Endodermal cell (in vitro differentiated cells): ENCODE results near the gene SHC2. TPM values are rescaled to one million over a fixed set of nuclear protein-coding genes. Genes with fewer than 3 reads are reported as not detected.
"Not testable (repeated sequence)": the region's sequence is repeated elsewhere in the genome, so short reads cannot be mapped to it uniquely, and the experiment has no call there.

Experiments
- DNase-seq: peaks from one replicate; pipeline ENCODE4 v3.0.0-alpha.2; 2017
- H3K27ac ChIP-seq: 2 replicates; pipeline ENCODE4 v1.5.1; 2013; ENCODE audit warnings: mild to moderate bottlenecking, low read depth, low read length, moderate library complexity
- H3K27me3 ChIP-seq: 2 replicates; pipeline ENCODE4 v1.6.1; 2013; ENCODE audit warnings: mild to moderate bottlenecking, low read length, moderate library complexity; ENCODE audit not compliant: insufficient read depth, control insufficient read depth, poor library complexity, severe bottlenecking
- H3K36me3 ChIP-seq: 2 replicates; pipeline ENCODE4 v1.7.0; 2013; ENCODE audit warnings: mild to moderate bottlenecking, low read length, moderate library complexity; ENCODE audit not compliant: control insufficient read depth, insufficient read depth
- H3K4me1 ChIP-seq: one replicate; pipeline ENCODE4 v1.7.0; 2013; ENCODE audit warnings: low read length; ENCODE audit not compliant: control insufficient read depth, insufficient read depth
- H3K4me3 ChIP-seq: 2 replicates; pipeline ENCODE4 v1.5.1; 2013; ENCODE audit warnings: mild to moderate bottlenecking, low read length, moderate library complexity
- H3K9ac ChIP-seq: 2 replicates; pipeline ENCODE4 v1.6.1; 2013; ENCODE audit warnings: mild to moderate bottlenecking, low read length, moderate library complexity; ENCODE audit not compliant: poor library complexity, severe bottlenecking; ENCODE audit errors: extremely low read depth
- H3K9me3 ChIP-seq: 2 replicates; pipeline ENCODE4 v1.6.1; 2013; ENCODE audit warnings: mild to moderate bottlenecking, low read length, moderate library complexity; ENCODE audit not compliant: control insufficient read depth
- H3K27ac Mint-ChIP-seq: 2 replicates; pipeline ENCODE4 v1.8.0; 2020; ENCODE audit warnings: mixed read lengths
- H3K27me3 Mint-ChIP-seq: 2 replicates; pipeline ENCODE4 v1.8.0; 2021; ENCODE audit warnings: mild to moderate bottlenecking, mixed read lengths; ENCODE audit not compliant: insufficient read depth
- H3K36me3 Mint-ChIP-seq: 2 replicates; pipeline ENCODE4 v1.8.0; 2020; ENCODE audit warnings: low read depth, mixed read lengths
- H3K4me1 Mint-ChIP-seq: 2 replicates; pipeline ENCODE4 v1.8.0; 2020; ENCODE audit warnings: mixed read lengths
- H3K4me3 Mint-ChIP-seq: 2 replicates; pipeline ENCODE4 v1.8.0; 2020; ENCODE audit warnings: mild to moderate bottlenecking, moderate library complexity, mixed read lengths
- H3K9me3 Mint-ChIP-seq: 2 replicates; pipeline ENCODE4 v1.8.0; 2020; ENCODE audit warnings: mild to moderate bottlenecking, mixed read lengths
- CTCF ChIP-seq: fragments of 200-600 bp; sonication (generic); conservative IDR thresholded peaks from 2 replicates; pipeline ENCODE4 v1.5.0; 2021; ENCODE audit warnings: antibody characterized with exemption, mild to moderate bottlenecking
- WGBS, 2 experiments: methylation state at CpG; one replicate each; pipeline versions ENCODE4 v1.1.5 to v1.1.7; 2013; ENCODE audit warnings: missing lambda C conversion rate in 2 of 2, mixed read lengths in 1 of 2; ENCODE audit not compliant: insufficient coverage in 1 of 2, insufficient read length in 1 of 2; 5-methylcytosine and 5-hydroxymethylcytosine counted together
- total RNA-seq, 2 donors: library from RNA; stranded (reverse); fragmentation: NEBNext Ultra II Directional in 1 of 2; extraction: Animal tissue kit (Norgen Biotek cat#: 25700) in 1 of 2; gene quantifications; 2 replicates in 1 of 2; 3 replicates in 1 of 2; pipeline ENCODE4 v1.2.1, GENCODE V29; 2021

The SHC2 gene
- total RNA-seq, 2 donors from 2014 or later, result 56.5 to 93.0 TPM

- Mint-ChIP-seq H3K4me3 (peak overlapping the region; percentile 20), H3K27me3 (peaks cover 10% of the 10 kb centered on the region), H3K27ac (peak overlapping the region; percentile 92), H3K36me3 (no peaks in the 10 kb centered on the region), H3K4me1 (peaks cover 38% of the 10 kb centered on the region), H3K9me3 (peaks cover 2% of the 10 kb centered on the region)
- H3K4me1 ChIP-seq, result peaks cover 6% of the 10 kb centered on the region
- no peak for TF ChIP-seq CTCF
- 80% methylated on average over 8 of the region's 9 CpGs; no CpG with 5 or more reads in 1 of the 2 experiments for WGBS, 2 experiments
- H3K27ac ChIP-seq, result peak overlapping the region; percentile 64
- H3K36me3 ChIP-seq, result no peaks in the 10 kb centered on the region
- no peaks in the 10 kb centered on the region for H3K27me3 ChIP-seq
- no peak overlapping the region for H3K9ac ChIP-seq
- no peak for DNase-seq
- H3K4me3 ChIP-seq, result no peak overlapping the region
- H3K9me3 ChIP-seq, result no peaks in the 10 kb centered on the region
These were observed 76.0 kb downstream of the SHC2 start for GRCh38 chr19:384799-385169.

- no peaks in the 10 kb centered on the region for H3K36me3 ChIP-seq
- WGBS, 2 experiments, result 49 to 50% methylated on average over 35 to 44 of the region's 44 CpGs
- peaks cover 6% of the 10 kb centered on the region for H3K4me1 ChIP-seq
- peak; percentile 93 for DNase-seq
- no peaks in the 10 kb centered on the region for H3K9me3 ChIP-seq
- H3K27me3 ChIP-seq, result no peaks in the 10 kb centered on the region
- no peak overlapping the region for H3K9ac ChIP-seq
- peak; percentile 90 for TF ChIP-seq CTCF
- H3K27ac ChIP-seq, result peak overlapping the region; percentile 64
- peaks cover 13% of the 10 kb centered on the region for H3K27me3 Mint-ChIP-seq
- peaks cover 2% of the 10 kb centered on the region for H3K9me3 Mint-ChIP-seq
- peaks cover 34% of the 10 kb centered on the region for H3K4me1 Mint-ChIP-seq
- H3K36me3 Mint-ChIP-seq, result no peaks in the 10 kb centered on the region
- no peak overlapping the region for H3K4me3 ChIP-seq
- H3K4me3 Mint-ChIP-seq, result peak overlapping the region; percentile 20
- H3K27ac Mint-ChIP-seq, result peak overlapping the region; percentile 92
These were observed 76.7 kb downstream of the SHC2 start for GRCh38 chr19:383922-384798.

GRCh38 chr19:383040-383439 lies 77.8 kb downstream of the SHC2 start:
- Histone ChIP-seq H3K36me3 (no peaks in the 10 kb centered on the region), H3K9me3 (no peaks in the 10 kb centered on the region), H3K27ac (no peak overlapping the region), H3K4me3 (no peak overlapping the region), H3K4me1 (peaks cover 6% of the 10 kb centered on the region), H3K9ac (no peak overlapping the region), H3K27me3 (no peaks in the 10 kb centered on the region)
- Mint-ChIP-seq H3K4me1 (peaks cover 29% of the 10 kb centered on the region), H3K36me3 (no peaks in the 10 kb centered on the region), H3K27ac (no peak overlapping the region), H3K9me3 (peaks cover 2% of the 10 kb centered on the region), H3K27me3 (peaks cover 14% of the 10 kb centered on the region), H3K4me3 (no peak overlapping the region)
- no peak for DNase-seq
- WGBS, 2 experiments, result 92 to 95% methylated on average over 14 to 19 of the region's 19 CpGs
- no peak for TF ChIP-seq CTCF

GRCh38 chr19:382578-382977 lies 78.3 kb downstream of the SHC2 start:
- Mint-ChIP-seq H3K27me3 (peaks cover 18% of the 10 kb centered on the region), H3K4me1 (peaks cover 28% of the 10 kb centered on the region)
- H3K4me3 ChIP-seq, H3K36me3 Mint-ChIP-seq, H3K9ac ChIP-seq, H3K4me1 ChIP-seq, H3K36me3 ChIP-seq, H3K27me3 ChIP-seq, DNase-seq, H3K9me3 ChIP-seq, H3K9me3 Mint-ChIP-seq, H3K4me3 Mint-ChIP-seq, H3K27ac Mint-ChIP-seq, H3K27ac ChIP-seq: not testable (repeated sequence)
- WGBS, 2 experiments, result 89 to 93% methylated on average over 7 of the region's 9 CpGs

GRCh38 chr19:381901-382300 lies 78.9 kb downstream of the SHC2 start:
- H3K36me3 ChIP-seq, H3K27ac ChIP-seq, H3K9me3 Mint-ChIP-seq, H3K4me3 Mint-ChIP-seq, H3K9me3 ChIP-seq, H3K4me1 ChIP-seq, H3K27me3 ChIP-seq, H3K4me3 ChIP-seq, H3K27ac Mint-ChIP-seq, DNase-seq, H3K36me3 Mint-ChIP-seq, H3K9ac ChIP-seq: not testable (repeated sequence)
- peaks cover 18% of the 10 kb centered on the region for H3K27me3 Mint-ChIP-seq
- H3K4me1 Mint-ChIP-seq, result peaks cover 25% of the 10 kb centered on the region
- WGBS, 2 experiments, result 79 to 89% methylated on average over 4 to 9 of the region's 11 CpGs
